Trophoblast cell (in vitro differentiated cells and primary cell): ENCODE measurements around the gene VPS72.
"Not testable (repeated sequence)": the region's sequence is repeated elsewhere in the genome, so short reads cannot be mapped to it uniquely, and the experiment has no call there.

Source experiments
- DNase-seq, 2 donors: peaks; one replicate each; pipeline ENCODE4 v3.0.0-alpha.2; 2016
- H2AFZ ChIP-seq: 2 replicates; pipeline ENCODE4 v1.6.1; 2013; ENCODE audit warnings: low read length, moderate library complexity, mild to moderate bottlenecking; ENCODE audit not compliant: insufficient read depth, poor library complexity
- H2AK5ac ChIP-seq: 2 replicates; pipeline ENCODE4 v1.6.1; 2013; ENCODE audit warnings: mild to moderate bottlenecking, low read length
- H2BK120ac ChIP-seq: 2 replicates; pipeline ENCODE4 v1.6.1; 2013; ENCODE audit warnings: low read length, mild to moderate bottlenecking, moderate library complexity; ENCODE audit not compliant: insufficient read depth, poor library complexity
- H2BK12ac ChIP-seq: 2 replicates; pipeline ENCODE4 v1.6.1; 2013; ENCODE audit warnings: mild to moderate bottlenecking, low read length, moderate library complexity
- H2BK5ac ChIP-seq: 2 replicates; pipeline ENCODE4 v1.6.1; 2013; ENCODE audit warnings: low read length, low read depth, moderate library complexity, mild to moderate bottlenecking; ENCODE audit not compliant: poor library complexity
- H3K14ac ChIP-seq: 2 replicates; pipeline ENCODE4 v1.6.1; 2013; ENCODE audit warnings: mild to moderate bottlenecking, low read length
- H3K18ac ChIP-seq: 2 replicates; pipeline ENCODE4 v1.6.1; 2013; ENCODE audit warnings: mild to moderate bottlenecking, low read length
- H3K23ac ChIP-seq: 2 replicates; pipeline ENCODE4 v1.6.1; 2013; ENCODE audit warnings: low read length
- H3K27ac ChIP-seq: 2 replicates; pipeline ENCODE4 v1.5.1; 2013; ENCODE audit warnings: low read depth, mild to moderate bottlenecking, inconsistent platforms, low read length, moderate library complexity
- H3K27me3 ChIP-seq: 2 replicates; pipeline ENCODE4 v1.6.1; 2013; ENCODE audit warnings: inconsistent platforms, mild to moderate bottlenecking, low read length, moderate library complexity; ENCODE audit not compliant: insufficient read depth
- H3K36me3 ChIP-seq, 2 experiments: 1 replicate in 1 of 2; 2 replicates in 1 of 2; pipeline ENCODE4 v1.6.1; 2013; ENCODE audit warnings: low read length in 2 of 2, mild to moderate bottlenecking in 2 of 2, moderate library complexity in 1 of 2; ENCODE audit not compliant: insufficient read depth in 2 of 2, control insufficient read depth in 1 of 2
- H3K4ac ChIP-seq: 2 replicates; pipeline ENCODE4 v1.6.1; 2013; ENCODE audit warnings: low read depth, mild to moderate bottlenecking, low read length, moderate library complexity
- H3K4me1 ChIP-seq, 2 experiments: 1 replicate in 1 of 2; 2 replicates in 1 of 2; pipeline ENCODE4 v1.6.1; 2013; ENCODE audit warnings: low read length in 2 of 2, mild to moderate bottlenecking in 2 of 2, moderate library complexity in 1 of 2; ENCODE audit not compliant: insufficient read depth in 2 of 2, control insufficient read depth in 1 of 2
- H3K4me2 ChIP-seq: 2 replicates; pipeline ENCODE4 v1.6.1; 2013; ENCODE audit warnings: inconsistent platforms, mild to moderate bottlenecking, low read length, moderate library complexity
- H3K4me3 ChIP-seq: 2 replicates; pipeline ENCODE4 v1.5.1; 2013; ENCODE audit warnings: mild to moderate bottlenecking, low read depth, low read length, inconsistent platforms
- H3K79me1 ChIP-seq: one replicate; pipeline ENCODE4 v1.6.1; 2013; ENCODE audit warnings: low read length
- H3K79me2 ChIP-seq: 2 replicates; pipeline ENCODE4 v1.6.1; 2013; ENCODE audit warnings: low read length, mild to moderate bottlenecking; ENCODE audit not compliant: control insufficient read depth, insufficient read depth, poor library complexity
- H3K9ac ChIP-seq: 2 replicates; pipeline ENCODE4 v1.6.1; 2013; ENCODE audit warnings: mild to moderate bottlenecking, low read length
- H3K9me3 ChIP-seq: 2 replicates; pipeline ENCODE4 v1.6.1; 2013; ENCODE audit warnings: low read depth, mild to moderate bottlenecking, control low read depth, inconsistent platforms, low read length; ENCODE audit not compliant: insufficient read depth
- H4K12ac ChIP-seq: 2 replicates; pipeline ENCODE4 v1.6.1; 2013; ENCODE audit warnings: low read depth, mild to moderate bottlenecking, low read length, moderate library complexity
- H4K8ac ChIP-seq: 2 replicates; pipeline ENCODE4 v1.6.1; 2013; ENCODE audit warnings: low read depth, mild to moderate bottlenecking, low read length, moderate library complexity
- H4K91ac ChIP-seq: one replicate; pipeline ENCODE4 v1.6.1; 2013; ENCODE audit warnings: low read depth, mild to moderate bottlenecking, low read length, moderate library complexity
- WGBS: extraction: QIAGEN DNeasy Blood & Tissue Kit; methylation state at CpG from one replicate; pipeline ENCODE4 v1.1.7; 2013; ENCODE audit warnings: missing lambda C conversion rate; ENCODE audit not compliant: insufficient read length, insufficient coverage; ENCODE audit errors: extremely low coverage; 5-methylcytosine and 5-hydroxymethylcytosine counted together

The VPS72 gene

DNA sequence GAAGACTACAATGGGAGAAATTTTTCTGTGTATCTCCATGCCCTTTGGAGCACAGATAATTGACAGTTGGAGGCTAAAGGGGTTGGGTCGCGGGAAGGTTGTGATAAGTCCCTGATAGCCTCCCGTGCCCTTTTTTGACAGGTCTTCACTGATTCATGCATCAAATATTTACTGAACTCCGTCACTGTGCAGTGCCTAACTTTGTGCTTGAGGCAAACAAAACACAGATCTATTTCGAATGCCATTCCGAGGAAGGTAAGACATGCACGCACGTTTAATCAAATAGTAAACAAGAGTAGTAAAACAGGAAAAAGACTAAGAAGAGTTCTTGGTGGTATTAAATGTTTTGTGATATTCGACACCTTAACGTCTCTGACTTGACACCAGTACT lies 7.9 kb upstream of the VPS72 start:
- no CpG with 5 or more reads among the region's 10 CpGs for WGBS
- H3K4ac ChIP-seq: no peak overlapping the region
- H3K79me1 ChIP-seq: peaks cover 18% of the 10 kb centered on the region

DNA sequence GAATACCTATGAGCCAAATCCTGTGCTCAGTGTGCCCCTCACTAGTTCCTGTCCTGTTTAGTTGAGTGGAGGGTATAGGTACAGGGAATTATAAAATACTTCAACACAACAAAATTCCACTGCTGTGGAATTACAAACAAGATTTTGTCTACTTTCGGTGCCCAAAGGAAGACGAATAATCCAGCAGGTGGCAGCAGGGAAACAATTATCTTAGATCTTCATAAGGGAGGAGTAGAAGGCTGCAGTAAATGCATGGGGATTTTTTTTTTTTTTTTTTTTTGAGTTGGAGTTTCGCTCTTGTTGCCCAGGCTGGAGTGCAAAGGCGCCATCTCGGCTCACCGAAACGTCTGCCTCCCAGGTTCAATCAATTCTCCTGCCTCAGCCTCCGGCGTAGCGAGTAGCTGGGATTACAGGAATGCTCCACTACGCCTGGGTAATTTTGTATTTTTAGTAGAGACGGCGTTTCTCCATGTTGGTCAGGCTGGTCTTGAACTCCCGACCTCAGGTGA lies 6.3 kb upstream of the VPS72 start:
- peaks cover 16% of the 10 kb centered on the region for H3K79me2 ChIP-seq
- no CpG with 5 or more reads among the region's 14 CpGs for WGBS
- DNase-seq: peak; percentile 82 to 97

More for the DNA sequence above, 7.9 kb upstream of the VPS72 start:
- Histone ChIP-seq H3K18ac (peak overlapping the region; percentile 69), H2BK5ac (peak overlapping the region; percentile 73), H3K23ac (no peak overlapping the region), H4K12ac (peak overlapping the region; percentile 63), H4K8ac (peak overlapping the region; percentile 82), H3K14ac (peak overlapping the region; percentile 53), H3K4me1 (peaks cover 4 to 11% of the 10 kb centered on the region in 2 experiments), H3K79me2 (peaks cover 25% of the 10 kb centered on the region), H4K91ac (peak overlapping the region; percentile 47), H2AK5ac (no peak overlapping the region), H3K4me2 (peak overlapping the region; percentile 96), H3K9me3 (no peaks in the 10 kb centered on the region), H3K4me3 (peak overlapping the region; percentile 95), H3K27me3 (no peaks in the 10 kb centered on the region), H3K36me3 (peaks cover 7 to 8% of the 10 kb centered on the region in 2 experiments), H2AFZ (no peak overlapping the region), H2BK120ac (peak overlapping the region; percentile 66), H3K9ac (no peak overlapping the region), H3K27ac (peak overlapping the region; percentile 78), H2BK12ac (peak overlapping the region; percentile 24)
- DNase-seq: peak; percentile 80 to 94

DNA sequence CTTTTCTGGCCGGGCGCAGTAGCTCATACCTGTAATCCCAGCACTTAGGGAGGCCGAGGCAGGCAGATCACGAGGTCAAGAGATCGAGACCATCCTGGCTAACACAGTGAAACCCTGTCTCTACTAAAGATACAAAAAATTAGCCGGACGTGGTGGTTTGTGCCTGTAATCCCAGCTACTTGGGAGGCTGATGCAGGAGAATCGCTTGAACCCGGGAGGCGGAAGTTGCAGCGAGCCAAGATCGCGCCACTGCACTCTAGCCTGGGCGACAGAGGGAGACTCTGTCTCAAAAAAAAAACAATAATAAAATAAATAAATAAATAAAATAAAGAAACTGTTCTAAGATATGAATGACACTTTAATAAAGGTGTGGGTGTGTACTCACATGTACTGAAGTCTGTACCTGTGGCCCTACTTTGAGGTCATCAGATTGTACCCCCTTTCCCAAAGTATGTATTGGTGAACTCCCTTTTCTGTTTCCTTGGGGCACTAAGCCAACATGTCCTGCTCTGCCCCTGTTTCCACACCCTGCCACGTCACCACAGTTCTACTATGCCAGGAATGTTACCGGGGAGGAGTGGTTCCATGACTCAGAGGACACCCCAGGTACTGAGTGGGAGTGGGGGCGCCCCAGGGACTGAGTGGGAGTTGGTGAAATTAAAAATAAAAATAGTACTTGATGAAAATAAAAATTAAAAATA lies 5.0 kb upstream of the VPS72 start:
- WGBS: no CpG with 5 or more reads among the region's 17 CpGs
- not testable (repeated sequence) for H3K4me3 ChIP-seq

More for the DNA sequence above, 6.3 kb upstream of the VPS72 start:
- Histone ChIP-seq H3K4ac (no peak overlapping the region), H2AFZ (no peak overlapping the region), H3K9me3 (no peaks in the 10 kb centered on the region), H2BK120ac (no peak overlapping the region), H2AK5ac (no peak overlapping the region), H3K27me3 (no peaks in the 10 kb centered on the region), H4K91ac (peak overlapping the region; percentile 18), H3K27ac (peak overlapping the region; percentile 27), H4K12ac (no peak overlapping the region), H3K4me2 (no peak overlapping the region), H3K23ac (no peak overlapping the region), H3K18ac (no peak overlapping the region), H4K8ac (no peak overlapping the region), H2BK12ac (no peak overlapping the region), H3K4me3 (no peak overlapping the region), H3K14ac (no peak overlapping the region), H3K4me1 (peaks cover 4 to 11% of the 10 kb centered on the region in 2 experiments), H3K36me3 (peaks cover 0 to 2% of the 10 kb centered on the region in 2 experiments), H3K9ac (no peak overlapping the region), H2BK5ac (no peak overlapping the region), H3K79me1 (peaks cover 18% of the 10 kb centered on the region)

GRCh38 chr1:151193856-151194255 lies 3.9 kb upstream of the VPS72 start:
- WGBS: no CpG with 5 or more reads among the region's 1 CpG
- Histone ChIP-seq H3K79me2 (peaks cover 12% of the 10 kb centered on the region), H3K4ac (no peak overlapping the region), H3K27ac (no peak overlapping the region), H3K14ac (no peak overlapping the region), H2BK5ac (no peak overlapping the region), H4K8ac (no peak overlapping the region), H3K36me3 (no peaks in the 10 kb centered on the region), H2BK12ac (no peak overlapping the region), H3K4me1 (peaks cover 6 to 9% of the 10 kb centered on the region in 2 experiments), H4K12ac (no peak overlapping the region), H3K9ac (no peak overlapping the region), H3K4me3 (no peak overlapping the region), H3K9me3 (no peaks in the 10 kb centered on the region), H2BK120ac (no peak overlapping the region), H4K91ac (no peak overlapping the region), H3K23ac (no peak overlapping the region), H2AFZ (no peak overlapping the region), H3K4me2 (no peak overlapping the region), H2AK5ac (no peak overlapping the region), H3K27me3 (no peaks in the 10 kb centered on the region), H3K18ac (no peak overlapping the region), H3K79me1 (peaks cover 17% of the 10 kb centered on the region)
- no peak for DNase-seq

More for the DNA sequence above, 5.0 kb upstream of the VPS72 start:
- DNase-seq: peak; percentile 80 to 89
- H3K4me2 ChIP-seq, H3K36me3 ChIP-seq, H3K4me1 ChIP-seq, H3K9me3 ChIP-seq, H2BK12ac ChIP-seq, H3K18ac ChIP-seq, H3K9ac ChIP-seq, H2AFZ ChIP-seq, H2BK5ac ChIP-seq, H3K14ac ChIP-seq, H3K27ac ChIP-seq, H3K23ac ChIP-seq, H4K12ac ChIP-seq, H3K27me3 ChIP-seq: not testable (repeated sequence)
- Histone ChIP-seq H2BK120ac (peak overlapping the region; percentile 38), H4K8ac (peak overlapping the region; percentile 36), H3K79me1 (peaks cover 18% of the 10 kb centered on the region), H4K91ac (peak overlapping the region; percentile 61), H3K79me2 (peaks cover 13% of the 10 kb centered on the region), H2AK5ac (peak overlapping the region; percentile 30), H3K4ac (peak overlapping the region; percentile 12)
